Neural cell (in vitro differentiated cells): ENCODE results near the gene EXOC4.

Experiments
- CTCF ChIP-seq: fragments of 450-650 bp; IDR thresholded peaks from 2 replicates; pipeline ENCODE4 v1.5.1; 2014; ENCODE audit warnings: antibody characterized with exemption, mild to moderate bottlenecking, moderate library complexity; ENCODE audit not compliant: poor library complexity, severe bottlenecking
- EP300 ChIP-seq: fragments of 450-650 bp; conservative IDR thresholded peaks from 2 replicates; pipeline ENCODE4 v1.6.1; 2014; ENCODE audit warnings: antibody characterized with exemption, mild to moderate bottlenecking, moderate library complexity; ENCODE audit not compliant: poor library complexity, severe bottlenecking
- EZH2 ChIP-seq: fragments of 200-600, 300-800 bp; shearing (Covaris generic), sonication (generic); IDR thresholded peaks from 2 replicates; pipeline ENCODE4 v1.6.1; 2014; ENCODE audit warnings: antibody characterized with exemption, low read length, borderline replicate concordance, mild to moderate bottlenecking; ENCODE audit not compliant: insufficient read depth, poor library complexity, severe bottlenecking
- MXI1 ChIP-seq: fragments of 450-650 bp; conservative IDR thresholded peaks from 2 replicates; pipeline ENCODE4 v1.6.1; 2014; ENCODE audit warnings: antibody characterized with exemption, mild to moderate bottlenecking; ENCODE audit not compliant: poor library complexity, severe bottlenecking
- POLR2AphosphoS5 ChIP-seq: IDR thresholded peaks from 2 replicates; pipeline ENCODE4 v1.6.1; 2012
- REST ChIP-seq: IDR thresholded peaks from 2 replicates; pipeline ENCODE4 v1.6.1; 2012; ENCODE audit warnings: borderline replicate concordance
- TAF1 ChIP-seq: IDR thresholded peaks from 2 replicates; pipeline ENCODE4 v1.6.1; 2012; ENCODE audit warnings: low read depth

- TF ChIP-seq CTCF (no peak), REST (no peak), EZH2 (no peak), TAF1 (no peak), POLR2AphosphoS5 (no peak), EP300 (no peak), MXI1 (no peak)
These were observed 237.0 kb downstream of the EXOC4 start for GRCh38 chr7:133489906-133490305.
